HG03469 (cell line): ENCODE data around the gene CEL.
"Not testable (repeated sequence)": the region's sequence is repeated elsewhere in the genome, so short reads cannot be mapped to it uniquely, and the experiment has no call there.

ENCODE experiments used
- ATAC-seq: cut with Tn5 transposase; IDR thresholded peaks from one replicate; pipeline ENCODE4 v1.9.1; 2021; ENCODE audit warnings: mild to moderate bottlenecking, moderate library complexity, moderate number of reproducible peaks; ENCODE audit not compliant: unreplicated experiment

The CEL gene

DNA sequence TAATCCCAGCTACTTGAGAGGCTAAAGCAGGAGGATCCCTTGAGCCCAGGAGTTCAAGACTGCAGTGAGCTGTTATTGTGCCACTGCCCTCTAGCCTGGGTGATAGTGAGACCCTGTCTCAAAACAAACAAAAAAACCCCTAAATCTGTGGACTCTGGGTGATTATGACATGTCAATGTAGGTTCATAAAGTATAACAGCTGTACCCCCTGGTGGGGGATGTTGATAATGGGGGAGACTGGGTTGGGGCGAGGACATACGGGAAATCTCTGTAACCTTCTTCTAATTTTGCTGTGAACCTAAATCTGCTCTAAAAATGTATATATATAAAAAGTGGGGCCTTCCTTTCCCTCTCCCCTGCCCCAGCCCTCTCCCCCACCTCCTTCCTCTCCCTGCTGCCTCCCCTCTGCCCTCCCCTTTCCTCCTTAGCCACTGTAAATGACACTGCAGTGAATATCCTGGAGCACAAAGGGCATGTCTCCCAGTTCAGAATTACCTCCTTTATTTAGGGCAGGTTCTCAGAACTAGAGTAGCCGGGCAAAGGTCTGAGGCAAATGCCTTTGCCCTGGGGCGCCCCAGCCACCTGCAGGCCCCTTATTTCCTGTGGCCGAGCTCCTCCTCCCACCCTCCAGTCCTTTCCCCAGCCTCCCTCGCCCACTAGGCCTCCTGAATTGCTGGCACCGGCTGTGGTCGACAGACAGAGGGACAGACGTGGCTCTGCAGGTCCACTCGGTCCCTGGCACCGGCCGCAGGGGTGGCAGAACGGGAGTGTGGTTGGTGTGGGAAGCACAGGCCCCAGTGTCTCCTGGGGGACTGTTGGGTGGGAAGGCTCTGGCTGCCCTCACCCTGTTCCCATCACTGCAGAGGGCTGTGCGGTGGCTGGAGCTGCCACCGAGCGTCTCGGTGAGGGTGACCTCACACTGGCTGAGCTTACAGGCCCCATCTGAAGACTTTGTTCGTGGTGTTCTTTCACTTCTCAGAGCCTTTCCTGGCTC lies 19.3 kb downstream of the CEL start:
- ATAC-seq = not testable (repeated sequence)

DNA sequence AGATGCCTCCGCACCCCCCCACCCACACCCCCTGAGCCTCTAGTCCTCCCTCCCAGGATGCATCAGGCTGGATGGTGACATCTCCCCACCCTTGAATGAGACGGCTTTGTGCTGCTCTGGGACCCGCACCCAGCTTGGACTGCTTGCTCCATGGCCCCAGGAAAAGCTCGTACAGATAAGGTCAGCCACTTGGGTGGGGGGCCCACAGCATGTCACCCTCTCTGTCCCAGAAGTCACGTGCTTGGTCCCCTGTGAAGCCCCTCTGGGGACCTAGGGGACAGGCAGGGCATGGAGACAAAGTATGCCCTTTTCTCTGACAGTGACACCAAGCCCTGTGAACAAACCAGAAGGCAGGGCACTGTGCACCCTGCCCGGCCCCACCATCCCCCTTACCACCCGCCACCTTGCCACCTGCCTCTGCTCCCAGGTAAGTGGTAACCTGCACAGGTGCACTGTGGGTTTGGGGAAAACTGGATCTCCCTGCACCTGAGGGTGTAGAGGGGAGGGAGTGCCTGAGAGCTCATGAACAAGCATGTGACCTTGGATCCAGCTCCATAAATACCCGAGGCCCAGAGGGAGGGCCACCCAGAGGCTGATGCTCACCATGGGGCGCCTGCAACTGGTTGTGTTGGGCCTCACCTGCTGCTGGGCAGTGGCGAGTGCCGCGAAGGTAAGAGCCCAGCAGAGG lies 20.3 kb downstream of the CEL start:
- not testable (repeated sequence) for ATAC-seq

DNA sequence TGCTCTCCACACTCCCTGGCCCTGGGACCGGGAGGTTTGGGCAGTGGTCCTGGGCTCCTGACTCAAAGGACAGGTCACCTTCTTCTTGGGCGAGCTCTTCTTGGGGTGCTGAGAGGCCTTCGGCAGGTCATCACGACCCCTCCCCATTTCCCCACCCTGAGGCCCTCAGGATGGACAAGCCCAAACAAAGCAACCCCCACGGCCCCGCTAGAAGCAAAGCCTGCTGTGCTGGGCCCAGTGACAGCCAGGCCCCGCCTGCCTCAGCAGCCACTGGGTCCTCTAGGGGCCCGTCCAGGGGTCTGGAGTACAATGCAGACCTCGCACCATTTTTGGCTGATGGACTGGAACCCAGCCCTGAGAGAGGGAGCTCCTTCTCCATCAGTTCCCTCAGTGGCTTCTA lies 21.9 kb downstream of the CEL start:
- not testable (repeated sequence) for ATAC-seq

DNA sequence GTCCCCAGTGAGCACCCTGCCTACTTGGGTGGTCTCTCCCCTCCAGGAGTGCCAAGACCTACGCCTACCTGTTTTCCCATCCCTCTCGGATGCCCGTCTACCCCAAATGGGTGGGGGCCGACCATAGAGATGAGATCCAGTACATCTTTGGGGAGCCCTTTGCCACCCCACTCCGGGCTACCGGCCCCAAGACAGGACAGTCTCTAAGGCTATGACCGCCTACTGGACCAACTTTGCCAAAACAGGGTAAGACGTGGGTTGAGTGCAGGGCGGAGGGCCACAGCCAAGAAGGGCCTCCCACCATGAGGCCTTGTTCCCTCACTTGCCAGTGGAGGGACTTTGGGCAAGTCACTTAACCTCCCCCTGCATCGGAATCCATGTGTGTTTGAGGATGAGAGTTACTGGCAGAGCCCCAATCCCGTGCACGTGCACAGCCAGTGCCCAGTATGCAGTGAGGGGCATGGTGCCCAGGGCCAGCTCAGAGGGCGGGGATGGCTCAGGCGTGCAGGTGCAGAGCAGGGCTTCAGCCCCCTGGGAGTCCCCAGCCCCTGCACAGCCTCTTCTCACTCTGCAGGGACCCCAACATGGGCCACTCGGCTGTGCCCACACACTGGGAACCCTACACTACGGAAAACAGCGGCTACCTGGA lies 24.6 kb downstream of the CEL start:
- ATAC-seq = not testable (repeated sequence)

DNA sequence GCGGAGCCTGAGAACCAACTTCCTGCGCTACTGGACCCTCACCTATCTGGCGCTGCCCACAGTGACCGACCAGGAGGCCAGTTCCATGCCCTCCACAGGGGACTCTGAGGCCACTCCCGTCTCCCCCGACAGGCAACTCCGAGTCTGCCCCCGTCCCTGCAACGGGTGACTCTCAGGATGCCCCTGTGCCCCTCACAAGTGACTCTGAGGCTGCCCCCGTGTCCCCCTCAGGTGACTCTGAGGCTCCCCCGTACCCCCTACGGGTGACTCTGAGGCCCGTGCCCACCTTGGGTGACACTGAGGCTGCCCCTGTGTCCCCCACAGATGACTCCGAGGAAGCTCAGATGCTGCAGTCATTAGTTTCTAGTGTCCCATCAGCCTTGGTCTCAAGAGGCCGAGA lies 25.1 kb downstream of the CEL start:
- ATAC-seq = no peak

DNA sequence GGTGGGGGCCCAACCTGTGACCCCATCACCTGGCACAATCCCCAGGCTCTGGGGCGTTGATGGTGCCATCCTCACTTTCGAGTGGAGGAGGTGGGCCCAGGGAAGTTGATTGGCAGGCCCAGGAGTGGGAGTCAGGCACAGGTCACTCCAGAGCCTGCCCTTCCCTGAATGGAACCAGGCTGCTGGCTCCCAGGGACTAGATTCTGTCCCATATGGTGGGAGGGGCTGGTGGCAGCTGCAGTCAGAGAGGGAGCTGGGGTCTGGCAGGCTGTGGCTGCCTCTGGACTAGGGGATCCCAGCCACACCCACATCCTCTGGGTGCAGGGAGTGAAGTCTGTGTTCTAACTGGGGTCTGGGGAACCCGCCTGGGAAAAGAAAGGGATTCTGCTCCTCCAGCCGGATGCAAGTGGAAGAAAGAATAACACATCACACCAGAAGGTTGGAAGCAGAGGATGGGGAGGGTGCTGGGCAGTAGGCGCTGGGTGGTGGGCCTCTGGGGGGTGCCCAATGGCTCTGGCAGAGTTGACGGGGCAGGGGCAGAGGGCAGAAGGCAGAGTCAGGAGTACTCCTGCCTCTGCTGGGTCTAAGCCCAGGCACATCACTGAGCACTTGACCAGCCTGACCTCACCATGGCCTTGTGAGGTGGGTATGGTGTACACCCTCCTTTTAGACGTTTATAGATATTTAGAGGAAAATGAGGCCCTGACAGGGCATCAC lies 25.8 kb downstream of the CEL start:
- ATAC-seq = no peak

DNA sequence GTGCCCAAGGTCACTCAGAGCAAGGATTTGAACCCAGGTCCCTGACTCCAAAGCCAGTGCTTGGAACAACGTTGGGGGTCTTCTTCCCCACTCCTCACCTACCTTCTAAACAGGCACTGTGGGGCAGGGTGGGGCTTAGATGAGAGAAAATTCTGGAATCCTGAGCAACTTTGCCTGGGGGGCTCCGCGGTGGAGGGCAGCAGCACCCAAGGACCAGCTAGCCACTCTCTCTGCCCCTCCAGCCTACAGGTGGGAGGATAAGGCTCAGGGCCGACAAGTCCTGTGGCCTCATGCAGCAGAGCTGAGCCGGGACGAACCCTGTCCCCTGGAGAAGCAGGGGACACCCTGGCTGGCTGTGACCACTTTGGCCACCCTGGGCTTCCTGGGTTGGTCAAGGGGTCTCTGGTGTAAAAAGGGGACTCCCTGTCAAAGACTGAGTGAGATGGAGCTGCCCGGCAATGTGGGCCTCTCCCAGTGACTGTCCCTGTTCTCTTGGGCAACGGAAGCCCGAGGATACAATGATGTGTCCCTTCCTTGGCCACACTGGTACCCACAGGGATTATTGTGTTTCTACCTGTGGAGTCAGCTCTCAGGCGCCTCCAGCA lies 26.5 kb downstream of the CEL start:
- ATAC-seq = no peak

DNA sequence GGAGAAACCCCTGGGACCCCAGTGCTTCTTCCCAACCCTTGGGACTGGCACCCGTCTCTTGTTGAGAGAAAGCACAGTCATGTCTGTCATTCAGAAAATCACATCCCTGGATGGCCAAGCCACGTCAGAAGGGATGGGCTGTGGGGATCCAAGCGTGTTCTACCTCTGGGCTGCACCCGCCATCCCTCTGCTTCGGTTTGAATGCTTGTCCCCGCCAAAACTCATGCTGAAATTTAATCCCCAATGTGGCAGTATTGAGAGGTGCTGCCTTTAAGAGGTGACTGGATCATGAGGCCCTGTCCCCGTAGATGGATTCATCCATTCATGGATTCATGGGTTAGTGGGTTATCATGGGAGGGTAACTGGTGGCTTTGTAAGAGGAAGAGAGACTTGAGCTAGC lies 27.0 kb downstream of the CEL start:
- ATAC-seq = no peak

DNA sequence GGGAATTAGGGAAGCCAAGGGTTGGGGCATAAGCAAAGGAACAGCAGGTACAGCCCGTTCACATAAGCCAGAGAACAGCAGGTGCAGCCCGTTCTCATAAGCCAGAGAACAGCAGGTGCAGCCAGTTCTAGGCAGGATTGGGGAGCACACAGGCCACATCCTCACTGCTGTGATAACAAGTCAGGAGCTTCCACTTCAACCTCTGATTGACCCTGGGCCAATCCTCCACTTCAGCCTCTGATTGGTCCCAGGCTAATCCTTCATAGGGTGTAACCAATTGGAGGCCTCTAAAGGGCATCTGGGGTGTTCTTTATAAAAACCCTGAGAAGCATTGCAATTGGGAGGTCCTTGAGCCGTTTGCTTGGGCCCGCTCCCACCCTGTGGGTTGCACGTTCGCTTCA lies 27.5 kb downstream of the CEL start:
- ATAC-seq = no peak

DNA sequence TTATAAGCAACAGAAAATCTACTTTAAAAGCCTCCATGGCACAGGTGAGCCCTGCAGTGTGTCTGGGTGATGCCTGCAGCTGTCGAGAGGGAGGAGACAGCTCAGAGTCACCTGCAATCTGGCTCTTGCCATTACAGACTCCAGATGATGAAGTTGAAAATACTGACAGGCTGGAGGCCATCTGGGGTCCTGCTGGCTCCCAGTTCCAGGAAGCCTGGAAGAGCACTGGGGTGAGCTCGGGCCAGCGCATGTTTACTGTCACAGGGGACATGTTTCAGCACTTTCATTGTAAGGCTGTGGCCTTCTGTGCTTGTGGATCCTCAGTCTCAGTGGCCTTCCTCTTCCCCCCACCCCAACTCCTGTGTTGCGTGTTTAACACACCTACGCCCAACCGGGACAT lies 28.4 kb downstream of the CEL start:
- no peak for ATAC-seq

DNA sequence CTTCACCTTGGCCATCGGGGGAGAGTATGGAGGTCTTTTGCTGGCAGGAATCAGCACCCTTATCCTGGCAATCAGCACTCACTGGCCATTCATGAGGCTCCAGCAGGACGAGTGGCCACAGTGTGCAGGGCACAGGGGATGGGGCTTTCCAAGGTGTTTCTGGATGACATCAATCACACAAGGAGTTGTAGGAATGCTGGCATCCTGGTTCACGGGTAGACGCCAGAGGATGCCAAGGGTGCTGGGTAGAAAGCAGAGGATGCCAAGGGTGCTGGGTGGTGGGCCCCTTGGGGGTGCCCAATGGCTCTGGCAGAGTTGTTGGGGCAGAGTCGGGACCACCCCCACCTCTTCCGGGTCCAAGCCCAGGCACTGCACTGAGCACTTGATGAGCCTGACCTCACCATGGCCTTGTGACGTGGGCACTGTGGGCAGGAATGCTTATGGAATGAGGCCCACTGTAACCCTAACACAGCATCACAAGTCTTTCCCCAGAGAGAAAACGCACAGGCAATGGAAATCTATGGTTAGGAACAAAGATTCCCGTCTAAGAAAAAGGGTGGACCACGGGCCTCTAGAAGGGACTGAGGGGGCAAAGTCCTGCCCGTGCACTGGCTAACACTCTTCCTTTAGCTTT lies 29.1 kb downstream of the CEL start:
- no peak for ATAC-seq

DNA sequence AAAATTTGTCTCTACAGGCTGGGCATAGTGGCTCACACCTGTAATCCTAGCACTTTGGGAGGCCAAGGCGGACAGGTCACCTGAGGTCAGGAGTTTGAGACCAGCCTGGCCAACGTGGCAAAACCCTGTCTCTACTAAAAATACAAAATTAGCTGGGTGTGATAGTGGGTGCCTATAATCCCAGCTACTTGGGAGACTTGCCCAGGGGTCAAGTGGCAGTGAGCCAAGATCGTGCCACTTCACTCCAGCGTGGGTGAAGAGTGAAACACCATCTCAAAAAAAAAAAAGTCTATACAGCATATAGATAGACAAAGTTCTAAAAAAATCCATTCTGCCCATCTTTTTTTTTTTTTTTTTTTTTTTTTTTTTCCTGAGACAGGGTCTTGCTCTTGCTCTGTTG lies 32.6 kb downstream of the CEL start:
- not testable (repeated sequence) for ATAC-seq

DNA sequence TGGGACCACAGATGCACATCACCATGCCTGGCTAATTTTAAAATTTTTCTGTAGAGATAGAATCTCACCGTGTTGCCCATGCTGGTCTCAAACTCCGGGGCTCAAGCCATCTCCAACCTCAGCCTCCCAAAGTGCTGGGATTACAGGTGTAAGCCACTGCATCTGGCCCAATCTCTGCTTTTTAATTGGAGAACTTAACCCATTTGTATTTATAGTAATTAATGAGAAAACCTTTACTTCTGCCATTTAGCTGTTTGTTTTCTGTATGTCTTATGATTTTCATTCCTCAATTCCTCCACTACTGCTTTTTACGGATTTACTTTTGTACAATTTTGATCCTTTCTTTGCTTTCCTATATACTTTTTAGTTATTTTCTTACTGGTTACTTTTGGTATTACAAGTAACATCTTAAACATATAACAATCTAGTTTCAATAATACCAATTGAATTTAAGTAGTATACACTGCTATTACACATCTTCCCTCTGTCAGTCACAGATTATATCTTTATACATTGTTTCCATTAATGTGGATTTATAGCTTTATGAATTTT lies 33.1 kb downstream of the CEL start:
- ATAC-seq = no peak

DNA sequence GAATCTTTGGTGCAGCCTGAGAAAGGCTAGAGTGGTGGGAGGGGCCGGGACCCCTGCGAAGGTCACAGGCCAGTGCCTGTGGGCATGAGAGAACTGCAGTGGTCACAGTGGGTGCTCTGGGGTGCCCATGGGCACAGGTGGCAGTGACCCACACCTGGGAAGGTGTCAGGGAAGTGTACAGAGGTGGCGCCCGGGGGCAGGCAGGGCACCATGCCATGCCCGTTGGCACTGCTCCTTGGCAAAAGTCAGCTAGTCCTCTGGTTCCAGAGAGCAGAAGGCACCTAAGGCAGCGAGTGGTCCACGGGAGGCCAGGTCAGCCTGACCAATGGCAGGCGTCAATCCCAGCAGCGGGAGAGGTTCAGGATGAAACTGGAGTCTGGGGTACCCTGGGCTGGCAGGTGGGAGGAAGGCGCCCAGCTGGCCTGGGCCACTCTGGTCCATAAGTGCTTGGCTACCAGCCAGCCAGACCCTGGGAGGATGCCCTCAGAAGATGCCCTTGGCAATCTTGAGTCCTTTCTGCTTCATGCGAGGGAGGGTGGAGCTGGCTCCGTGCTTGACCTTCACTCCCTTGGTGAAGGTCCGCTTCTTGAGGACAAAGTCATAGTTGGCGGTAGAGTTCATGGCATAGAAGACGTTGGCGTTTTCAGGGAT lies 36.4 kb downstream of the CEL start:
- no peak for ATAC-seq

DNA sequence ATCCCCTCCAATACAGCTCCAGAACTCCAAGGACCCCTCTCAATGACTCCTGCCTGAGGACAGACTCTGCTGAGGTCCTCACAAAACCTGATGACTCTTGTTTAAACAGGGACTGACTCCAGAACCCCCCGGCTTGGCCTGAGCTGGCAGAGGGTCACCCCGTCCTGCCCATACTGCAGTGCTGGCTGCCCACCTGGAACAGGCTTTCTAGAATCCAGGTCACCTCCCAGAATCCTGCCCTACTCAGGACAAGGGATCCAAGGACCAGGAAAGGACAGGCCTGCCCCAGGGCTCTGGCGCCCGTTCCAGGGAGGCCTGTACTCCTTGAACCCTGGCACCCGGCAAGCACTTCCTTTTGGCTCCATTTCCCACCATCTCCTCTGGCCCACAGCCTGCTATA lies 37.1 kb downstream of the CEL start:
- no peak for ATAC-seq

DNA sequence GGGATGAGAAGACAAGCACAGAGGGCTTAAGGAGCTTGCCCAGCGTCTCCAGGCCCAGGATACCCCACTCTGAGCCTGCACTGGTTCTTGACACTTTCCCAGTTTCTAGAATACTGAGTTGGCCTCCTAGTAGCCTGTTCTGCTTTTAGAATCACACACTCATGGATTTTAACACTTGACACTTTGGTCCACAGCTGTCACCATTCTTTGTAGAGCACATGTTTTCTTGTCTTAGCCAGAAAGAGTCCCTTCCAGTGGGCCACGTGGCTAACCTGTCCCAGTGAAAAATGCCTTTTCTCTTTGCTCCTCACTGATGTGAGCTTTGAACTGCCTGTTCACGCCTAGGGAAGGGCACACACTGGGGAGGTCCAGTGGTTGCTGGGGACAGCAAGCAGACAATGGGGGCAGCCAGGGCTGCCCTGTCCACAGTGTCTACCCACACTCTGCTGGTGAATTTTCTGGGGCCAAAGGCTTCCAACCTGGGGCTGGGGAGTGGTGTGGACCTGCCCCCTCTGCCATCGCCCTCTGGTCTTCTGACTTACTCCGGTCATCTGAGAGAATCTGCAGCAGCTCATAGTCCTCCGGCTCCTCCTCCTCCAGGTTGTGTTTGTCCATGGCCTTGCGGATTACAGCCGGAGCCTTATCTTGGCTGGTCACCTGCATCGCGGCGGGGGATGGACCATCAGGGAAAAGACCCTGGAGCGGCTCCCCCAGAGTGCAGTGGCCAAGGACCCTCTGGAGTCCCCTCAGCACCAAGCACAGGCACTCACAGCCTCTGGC lies 38.1 kb downstream of the CEL start:
- no peak for ATAC-seq

DNA sequence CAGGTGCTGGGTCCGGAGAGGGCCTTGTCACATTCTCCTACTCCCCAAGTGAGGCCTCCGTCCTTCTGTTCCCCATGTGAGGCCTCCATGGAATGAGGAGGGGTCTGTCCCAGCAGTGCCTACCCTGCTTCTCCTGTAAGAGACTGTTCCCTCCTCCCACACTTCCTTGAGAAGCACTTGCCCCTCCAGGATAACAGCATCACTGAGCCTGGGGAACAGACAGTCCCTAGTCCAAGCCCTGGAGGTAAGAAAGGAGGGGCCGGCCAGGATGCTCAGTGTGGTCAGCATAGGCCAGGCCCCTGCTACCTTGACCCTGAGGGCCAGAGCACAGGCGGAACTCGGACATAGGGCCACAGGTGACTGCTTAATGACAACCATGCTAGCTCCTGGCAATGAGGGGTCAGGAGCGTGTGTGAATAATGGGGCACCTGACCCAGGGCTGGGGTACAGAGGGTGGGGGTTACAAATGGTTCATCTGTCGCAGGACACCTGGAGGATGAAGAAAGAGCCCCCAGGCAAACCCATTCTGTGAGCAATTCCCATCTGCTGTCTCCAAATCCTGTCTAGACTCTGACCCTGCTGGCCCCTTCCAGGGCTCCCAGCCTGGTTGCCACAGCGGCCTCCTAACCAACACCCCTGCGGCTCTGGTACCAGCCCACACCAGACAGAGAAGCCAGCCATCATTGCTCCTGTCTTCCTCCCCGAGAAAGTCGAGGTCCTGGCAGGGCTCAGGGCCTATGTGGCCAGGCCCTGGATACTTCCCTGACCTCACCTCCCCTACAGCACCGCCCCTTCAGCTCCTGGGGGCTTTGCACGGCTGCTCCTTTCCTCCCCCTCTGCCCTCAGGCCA lies 39.0 kb downstream of the CEL start:
- no peak for ATAC-seq
